Upper lobe of right lung (tissue), 1 donor: ENCODE data around the gene CDC37. TPM values are rescaled to one million over a fixed set of nuclear protein-coding genes. Genes with fewer than 3 reads are reported as not detected.

Source experiments
- ATAC-seq: fragments of 200-7000 bp; cut with Tn5 transposase; one replicate; pipeline ENCODE4 v1.9.1; 2020; ENCODE audit warnings: mild to moderate bottlenecking, moderate library complexity
- DNase-seq: peaks from one replicate; pipeline ENCODE4 v3.0.0-alpha.2; 2020
- H3K27ac ChIP-seq: fragments of 200-600 bp; one replicate; pipeline ENCODE4 v1.8.0; 2022
- H3K27me3 ChIP-seq: fragments of 200-600 bp; one replicate; pipeline ENCODE4 v1.8.0; 2022; ENCODE audit warnings: mild to moderate bottlenecking
- H3K36me3 ChIP-seq: fragments of 200-600 bp; one replicate; pipeline ENCODE4 v1.8.0; 2022
- H3K4me1 ChIP-seq: fragments of 200-600 bp; one replicate; pipeline ENCODE4 v1.8.0; 2022
- H3K4me3 ChIP-seq: fragments of 200-600 bp; one replicate; pipeline ENCODE4 v1.8.0; 2022; ENCODE audit warnings: mild to moderate bottlenecking
- H3K9me3 ChIP-seq: fragments of 200-600 bp; one replicate; pipeline ENCODE4 v1.8.0; 2022
- intact Hi-C: fragments of 100-400 bp; cut with DNase I; formaldehyde crosslinking; loops from one replicate; pipeline ENCODE4 v1.11.0; 2022
- microRNA-seq: library from miRNA; unstranded; fragments of <30 nt; microRNA quantifications from one replicate; pipeline ENCODE4 v1.2.0, GENCODE V29; 2020; ENCODE audit warnings: borderline microRNAs expressed
- total RNA-seq: library from RNA; stranded (reverse); fragmentation: NEBNext Ultra II Directional; extraction: Animal tissue kit (Norgen Biotek cat#: 25700); gene quantifications from one replicate; pipeline ENCODE4 v1.2.1, GENCODE V29; 2021
- TF ChIP-seq, protein P1 (sequence below): fragments of 200-600 bp; IDR thresholded peaks from one replicate; pipeline ENCODE4 v1.8.0; 2022; ENCODE audit warnings: antibody characterized with exemption
- donor health status: DM: no; HTN: yes; CAD: no; lungs with severe emphysema.

CDC37 gene
- total RNA-seq, 1 donor from 2014 or later = 154 TPM

DNA sequence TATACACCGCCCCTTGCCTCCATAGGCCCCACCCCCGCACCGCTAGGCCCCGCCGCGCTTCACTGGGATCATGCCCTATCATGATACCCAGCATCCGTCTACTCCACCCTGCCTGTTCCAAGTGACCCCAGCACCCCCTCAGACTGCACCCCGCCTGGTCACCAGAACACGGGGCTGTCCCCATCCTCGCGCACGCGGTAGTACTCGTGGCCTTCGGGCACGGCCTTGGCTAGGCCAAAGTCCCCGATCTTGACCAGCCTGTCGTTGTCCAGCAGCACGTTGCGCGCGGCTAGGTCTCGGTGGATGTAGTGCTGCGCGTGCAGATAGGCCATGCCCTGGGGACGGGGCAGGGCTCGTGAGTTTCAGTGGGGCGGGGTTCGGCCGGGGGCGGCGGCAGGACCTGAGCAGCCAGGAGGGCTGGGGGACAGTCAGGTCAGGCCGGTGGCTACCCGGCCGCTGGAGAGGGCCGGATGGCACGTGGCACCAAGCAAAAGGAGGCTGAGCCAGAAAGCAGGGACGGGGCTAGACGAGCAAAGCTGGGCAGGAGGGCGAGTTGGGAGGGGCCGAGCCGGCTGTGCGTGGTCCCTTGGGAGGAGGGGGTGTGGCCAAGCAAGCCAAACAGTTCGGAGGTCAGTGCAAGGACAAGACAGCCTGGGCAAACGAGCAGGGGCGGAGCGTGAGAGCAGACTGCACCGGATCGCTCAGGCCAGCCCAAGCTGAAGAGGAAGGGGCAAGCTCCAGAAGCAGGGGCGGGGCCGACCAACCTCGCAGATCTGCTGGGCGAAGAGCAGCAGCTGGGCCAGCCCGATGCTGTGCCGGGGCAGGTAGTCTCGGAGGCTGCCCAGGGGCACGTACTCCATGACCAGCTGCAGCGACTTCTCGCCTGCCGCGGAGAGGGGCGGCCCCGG lies 50.3 kb downstream of the CDC37 start:
- intact Hi-C loops = no loop called here
- Histone ChIP-seq H3K4me1 (no peaks in the 10 kb centered on the region), H3K27ac (peak overlapping the region; percentile 11), H3K27me3 (no peaks in the 10 kb centered on the region), H3K36me3 (peaks cover 61% of the 10 kb centered on the region), H3K4me3 (no peak overlapping the region), H3K9me3 (no peaks in the 10 kb centered on the region)
- ATAC-seq (peak; percentile 46), DNase-seq (no peak)
- TF ChIP-seq, protein P1, sequence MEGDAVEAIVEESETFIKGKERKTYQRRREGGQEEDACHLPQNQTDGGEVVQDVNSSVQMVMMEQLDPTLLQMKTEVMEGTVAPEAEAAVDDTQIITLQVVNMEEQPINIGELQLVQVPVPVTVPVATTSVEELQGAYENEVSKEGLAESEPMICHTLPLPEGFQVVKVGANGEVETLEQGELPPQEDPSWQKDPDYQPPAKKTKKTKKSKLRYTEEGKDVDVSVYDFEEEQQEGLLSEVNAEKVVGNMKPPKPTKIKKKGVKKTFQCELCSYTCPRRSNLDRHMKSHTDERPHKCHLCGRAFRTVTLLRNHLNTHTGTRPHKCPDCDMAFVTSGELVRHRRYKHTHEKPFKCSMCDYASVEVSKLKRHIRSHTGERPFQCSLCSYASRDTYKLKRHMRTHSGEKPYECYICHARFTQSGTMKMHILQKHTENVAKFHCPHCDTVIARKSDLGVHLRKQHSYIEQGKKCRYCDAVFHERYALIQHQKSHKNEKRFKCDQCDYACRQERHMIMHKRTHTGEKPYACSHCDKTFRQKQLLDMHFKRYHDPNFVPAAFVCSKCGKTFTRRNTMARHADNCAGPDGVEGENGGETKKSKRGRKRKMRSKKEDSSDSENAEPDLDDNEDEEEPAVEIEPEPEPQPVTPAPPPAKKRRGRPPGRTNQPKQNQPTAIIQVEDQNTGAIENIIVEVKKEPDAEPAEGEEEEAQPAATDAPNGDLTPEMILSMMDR = no peak

GRCh38 chr19:10346509-10346908 lies 56.8 kb downstream of the CDC37 start:
- Histone ChIP-seq H3K27ac (peak overlapping the region; percentile 78), H3K36me3 (peaks cover 12% of the 10 kb centered on the region), H3K4me1 (no peaks in the 10 kb centered on the region), H3K4me3 (no peak overlapping the region), H3K27me3 (no peaks in the 10 kb centered on the region), H3K9me3 (no peaks in the 10 kb centered on the region)
- intact Hi-C loops = no loop called here
- TF ChIP-seq, protein P1 = no peak
- peak; percentile 95 for ATAC-seq
- peak; percentile 83 for DNase-seq

- no peak overlapping the region for H3K27ac ChIP-seq
- no peak for ATAC-seq
- TF ChIP-seq, protein P1 = no peak
These were observed 58.6 kb downstream of the CDC37 start for GRCh38 chr19:10344780-10345179.

GRCh38 chr19:10343495-10343894 lies 59.8 kb downstream of the CDC37 start:
- H3K36me3 ChIP-seq = no peaks in the 10 kb centered on the region
- no peaks in the 10 kb centered on the region for H3K9me3 ChIP-seq
- no peaks in the 10 kb centered on the region for H3K27me3 ChIP-seq
- TF ChIP-seq, protein P1 = no peak
- H3K27ac ChIP-seq = no peak overlapping the region
- intact Hi-C loops = no loop called here
- ATAC-seq = no peak
- no peaks in the 10 kb centered on the region for H3K4me1 ChIP-seq
- no peak for DNase-seq
- H3K4me3 ChIP-seq = no peak overlapping the region

More at GRCh38 chr19:10344780-10345179, 58.6 kb downstream of the CDC37 start:
- Histone ChIP-seq H3K4me1 (no peaks in the 10 kb centered on the region), H3K27me3 (no peaks in the 10 kb centered on the region), H3K36me3 (no peaks in the 10 kb centered on the region), H3K9me3 (no peaks in the 10 kb centered on the region), H3K4me3 (no peak overlapping the region)
- intact Hi-C loops = no loop called here
- DNase-seq = no peak

Small RNA genes within 50 kb of the gene (microRNA-seq; reads per million reads assigned to microRNA genes)
- gene MIR1181 = not detected

Other genes starting within 250 kb of the CDC37 start
- 72.1 TPM for gene DNMT1, start 208.6 kb downstream of the CDC37 start, total RNA-seq
- 21.7 TPM for gene S1PR2, start 172.2 kb downstream of the CDC37 start, total RNA-seq
- gene MRPL4, start 151.3 kb downstream of the CDC37 start, total RNA-seq = 41.5 TPM
- 245 TPM for gene ICAM1, start 132.4 kb downstream of the CDC37 start, total RNA-seq
- 11.1 TPM for gene ICAM4, start 116.6 kb downstream of the CDC37 start, total RNA-seq
- 18.3 TPM for gene ICAM5, start 113.6 kb downstream of the CDC37 start, total RNA-seq
- 3.8 TPM for gene ZGLP1, start 93.7 kb downstream of the CDC37 start, total RNA-seq
- gene FDX2, start 87.5 kb downstream of the CDC37 start, total RNA-seq = 19.2 TPM
- 25.4 TPM for gene RAVER1, start 70.0 kb downstream of the CDC37 start, total RNA-seq
- 23.8 TPM for gene ICAM3, start 63.9 kb downstream of the CDC37 start, total RNA-seq
- 140 TPM for gene TYK2, start 23.0 kb downstream of the CDC37 start, total RNA-seq
- gene PDE4A, start 17.0 kb upstream of the CDC37 start, total RNA-seq = 35.5 TPM
- 69.1 TPM for gene KEAP1, start 99.8 kb upstream of the CDC37 start, total RNA-seq
- gene S1PR5, start 113.9 kb upstream of the CDC37 start, total RNA-seq = 2.1 TPM
- gene ATG4D, start 140.4 kb upstream of the CDC37 start, total RNA-seq = 21.0 TPM
- 19.6 TPM for gene KRI1, start 162.5 kb upstream of the CDC37 start, total RNA-seq
- gene CDKN2D, start 165.4 kb upstream of the CDC37 start, total RNA-seq = 10.5 TPM
- gene AP1M2, start 183.8 kb upstream of the CDC37 start, total RNA-seq = 37.8 TPM
- 293 TPM for gene SLC44A2, start 222.0 kb upstream of the CDC37 start, total RNA-seq